ENCODE data around the gene RNF41.
A peak's percentile ranks its signal among the peaks of the same experiment; 100 is the strongest.
"Not testable (repeated sequence)": the region's sequence is repeated elsewhere in the genome, so short reads cannot be mapped to it uniquely, and the experiment has no call there.

The RNF41 gene

GRCh38 chr12:56206452-56207166, 15.1 kb downstream of the RNF41 start:
- DNase-seq, result no peak

- no peak for DNase-seq
These were observed 16.3 kb downstream of the RNF41 start for GRCh38 chr12:56205445-56205844.

GRCh38 chr12:56204275-56204674, 17.4 kb downstream of the RNF41 start:
- no peak for DNase-seq

GRCh38 chr12:56202838-56203237, 18.9 kb downstream of the RNF41 start:
- DNase-seq, result no peak

GRCh38 chr12:56202366-56202765, 19.4 kb downstream of the RNF41 start:
- no peak for DNase-seq

GRCh38 chr12:56198836-56199235, 22.9 kb downstream of the RNF41 start:
- no peak for DNase-seq

DNA sequence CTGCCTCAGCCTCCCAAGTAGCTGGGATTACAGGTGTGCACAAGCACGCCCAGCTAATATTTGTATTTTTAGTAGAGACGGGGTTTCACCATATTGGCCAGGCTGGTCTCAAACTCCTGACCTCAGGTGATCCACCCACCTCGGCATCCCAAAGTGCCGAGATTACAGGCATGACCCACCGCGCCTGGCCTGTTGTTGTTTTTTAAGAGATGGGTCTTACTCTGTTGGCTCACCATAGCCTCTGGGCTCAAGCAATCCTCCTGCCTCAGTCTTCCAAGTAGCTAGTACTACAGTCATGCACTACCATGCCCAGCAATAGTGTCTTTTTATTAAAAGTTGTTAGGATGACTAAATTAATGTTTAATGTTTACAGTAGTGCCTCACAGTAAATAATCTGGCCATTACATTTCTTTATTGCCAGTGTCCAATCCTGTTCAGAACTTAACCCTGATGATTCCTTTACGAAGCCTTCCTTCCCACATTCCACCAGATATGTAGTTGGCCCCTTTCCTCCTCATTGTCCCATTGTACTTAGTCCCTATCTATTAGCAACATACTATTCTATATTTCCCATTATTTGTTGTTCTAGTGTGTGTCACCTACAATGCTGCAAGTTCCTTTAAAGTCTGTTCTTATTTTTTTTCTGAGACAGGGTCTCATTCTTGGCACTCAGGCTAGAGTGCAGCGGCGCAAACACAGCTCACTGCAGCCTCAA, 23.6 kb downstream of the RNF41 start:
- no peak for DNase-seq

DNA sequence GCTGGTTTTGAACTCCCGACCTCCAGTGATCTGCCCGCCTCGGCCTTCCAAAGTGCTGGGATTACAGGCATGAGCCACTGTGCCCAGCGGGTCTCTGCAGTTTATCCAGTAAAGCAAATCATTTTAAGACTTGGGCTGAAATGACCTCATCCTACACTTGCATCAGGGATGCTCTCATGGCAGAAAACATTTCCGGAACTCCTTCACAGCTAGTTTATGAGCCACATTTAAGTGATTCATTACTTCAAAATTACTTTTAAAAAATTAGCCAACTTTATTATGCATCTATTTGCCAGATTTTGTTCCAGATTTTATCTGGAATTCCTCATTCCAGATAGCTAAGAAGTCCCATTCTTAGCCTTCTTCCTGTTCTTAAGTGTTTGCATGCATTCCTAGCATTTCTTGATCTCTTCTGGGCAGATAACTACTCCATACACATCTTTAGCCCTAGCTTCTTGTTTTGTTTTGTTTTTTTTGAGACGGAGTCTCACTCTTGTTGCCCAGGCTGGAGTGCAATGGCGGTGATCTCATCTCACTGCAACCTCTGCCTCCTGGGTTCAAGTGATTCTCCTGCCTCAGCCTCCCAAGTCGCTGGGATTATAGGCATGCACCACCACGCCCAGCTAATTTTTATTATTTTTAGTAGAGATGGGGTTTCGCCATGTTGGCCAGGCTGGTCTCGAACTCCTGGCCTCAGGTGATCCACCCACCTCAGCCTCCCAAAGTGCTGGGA, 24.7 kb downstream of the RNF41 start:
- DNase-seq, result not testable (repeated sequence)

GRCh38 chr12:56193025-56193578, 28.6 kb downstream of the RNF41 start:
- peak; percentile 76 for DNase-seq

- no peak for DNase-seq
These were observed 29.1 kb downstream of the RNF41 start for GRCh38 chr12:56192582-56192981.

- no peak for DNase-seq
These were observed 31.0 kb downstream of the RNF41 start for GRCh38 chr12:56190695-56191155.

DNA sequence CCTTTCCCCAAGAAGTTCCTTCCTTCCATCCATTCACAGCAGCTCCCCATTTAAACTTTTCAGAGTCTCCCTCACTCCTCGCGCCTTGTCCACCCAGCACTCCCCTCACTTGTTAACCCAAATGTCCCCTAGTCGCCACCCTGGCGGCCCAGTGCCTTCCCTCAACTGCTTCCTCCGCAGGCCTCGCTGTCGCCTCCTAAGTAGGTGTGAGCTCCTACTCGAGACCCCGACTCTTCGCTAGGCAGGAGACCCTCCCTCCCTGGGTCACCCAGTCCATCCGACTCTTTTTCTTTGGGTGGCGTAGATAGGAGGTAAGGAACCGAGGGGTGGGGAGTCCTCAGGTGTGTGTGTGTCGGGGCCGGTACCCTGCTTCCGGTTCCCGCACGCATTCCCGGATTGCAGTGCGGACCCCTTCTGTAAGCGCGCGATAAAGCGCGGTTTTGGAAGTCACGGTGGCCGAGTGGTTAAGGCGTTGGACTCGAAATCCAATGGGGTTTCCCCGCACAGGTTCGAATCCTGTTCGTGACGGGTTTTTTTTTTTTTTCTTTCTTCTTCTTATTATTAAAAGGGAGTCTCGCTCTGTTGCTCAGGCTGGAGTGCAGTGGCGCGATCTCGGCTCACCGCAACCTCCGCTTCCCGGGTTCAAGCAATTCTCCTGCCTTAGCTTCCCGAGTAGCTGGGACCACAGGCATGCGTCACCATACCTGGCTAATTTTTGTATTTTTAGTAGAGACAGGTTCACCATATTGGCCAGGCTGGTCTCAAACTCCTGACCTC, 31.6 kb downstream of the RNF41 start:
- peak; percentile 86 for DNase-seq

- peak; percentile 80 for DNase-seq
These were observed 32.4 kb downstream of the RNF41 start, which contains the start of gene SMARCC2 for GRCh38 chr12:56189099-56189917. TSS of gene SMARCC2 (minus strand) at chr12:56189483. CDS start at chr12:56189461, 22 bp downstream.

DNA sequence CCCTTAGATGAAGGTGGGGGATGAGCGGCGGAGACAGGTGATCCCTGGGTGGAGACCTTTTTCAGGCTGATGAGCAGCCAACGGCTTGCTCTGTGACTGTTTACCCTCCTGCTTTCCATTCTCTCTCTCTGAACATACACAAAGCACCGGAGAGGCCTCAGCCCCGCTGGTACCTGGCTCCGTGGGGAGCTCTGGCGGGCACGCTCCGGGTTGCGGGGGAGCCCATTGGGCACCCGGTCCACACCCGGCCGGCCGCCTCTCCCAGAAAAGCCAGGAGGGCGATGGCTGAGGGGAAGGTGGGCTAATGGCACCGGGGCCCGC, 33.0 kb downstream of the RNF41 start:
- DNase-seq, result no peak

- no peak for DNase-seq
These were observed 33.5 kb downstream of the RNF41 start for GRCh38 chr12:56188131-56188777.

GRCh38 chr12:56186957-56187356, 34.8 kb downstream of the RNF41 start:
- DNase-seq, result no peak

DNA sequence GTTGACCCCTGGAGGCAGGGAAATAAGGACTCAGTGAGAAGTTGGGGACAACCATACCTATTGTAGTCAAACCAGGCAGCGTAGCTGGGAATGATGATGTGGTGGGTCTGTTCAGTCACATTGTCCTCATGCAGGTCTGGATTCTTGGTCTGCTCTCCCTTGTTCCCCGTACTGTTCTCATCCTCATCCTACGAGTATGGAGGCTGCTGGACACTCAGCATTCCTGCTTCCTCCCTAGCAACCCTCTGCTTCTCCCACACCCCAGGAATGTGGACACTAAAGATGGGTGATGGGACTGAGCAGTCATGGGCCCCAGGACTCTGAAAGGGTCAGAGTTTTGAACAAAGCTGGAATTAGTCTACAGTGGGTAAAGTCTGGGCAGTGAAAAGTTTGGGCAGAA, 43.4 kb downstream of the RNF41 start:
- DNase-seq, result no peak

- DNase-seq, result no peak
These were observed 48.9 kb downstream of the RNF41 start for GRCh38 chr12:56172839-56173238.

GRCh38 chr12:56169229-56169759, 52.4 kb downstream of the RNF41 start:
- DNase-seq, result no peak

DNA sequence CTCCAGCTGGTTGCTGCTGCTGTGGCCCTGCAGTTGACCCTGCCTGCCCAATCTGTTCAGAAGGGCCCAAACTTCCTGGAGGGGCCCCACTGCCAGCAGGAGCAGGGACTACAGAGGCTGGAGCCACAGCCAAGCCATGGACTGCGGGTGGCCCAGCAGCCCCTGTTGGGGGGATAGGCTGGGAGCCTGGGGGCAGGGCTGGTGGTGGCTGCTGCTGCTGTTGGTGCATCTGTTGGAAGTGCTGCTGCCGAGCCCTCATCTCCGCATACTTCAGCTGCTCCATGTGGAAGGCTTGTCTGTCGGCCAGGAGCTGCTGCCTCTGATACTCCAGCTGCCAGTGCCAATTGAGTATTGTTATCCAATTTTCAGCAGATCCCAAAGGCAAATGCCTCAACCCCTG, 56.4 kb downstream of the RNF41 start:
- no peak for DNase-seq

- DNase-seq, result no peak
These were observed 57.4 kb downstream of the RNF41 start for GRCh38 chr12:56164345-56164729.

Data from DMS153 (cell line).